HG02678 (cell line): ENCODE data around the gene KIRREL3.

Experiments used
- ATAC-seq: cut with Tn5 transposase; IDR thresholded peaks from one replicate; pipeline ENCODE4 v1.9.1; 2021; ENCODE audit warnings: mild to moderate bottlenecking, moderate library complexity; ENCODE audit not compliant: unreplicated experiment

The KIRREL3 gene

GRCh38 chr11:126460417-126461095, 540.0 kb downstream of the KIRREL3 start:
- no peak for ATAC-seq

GRCh38 chr11:126459691-126460281, 540.8 kb downstream of the KIRREL3 start:
- ATAC-seq = no peak

DNA sequence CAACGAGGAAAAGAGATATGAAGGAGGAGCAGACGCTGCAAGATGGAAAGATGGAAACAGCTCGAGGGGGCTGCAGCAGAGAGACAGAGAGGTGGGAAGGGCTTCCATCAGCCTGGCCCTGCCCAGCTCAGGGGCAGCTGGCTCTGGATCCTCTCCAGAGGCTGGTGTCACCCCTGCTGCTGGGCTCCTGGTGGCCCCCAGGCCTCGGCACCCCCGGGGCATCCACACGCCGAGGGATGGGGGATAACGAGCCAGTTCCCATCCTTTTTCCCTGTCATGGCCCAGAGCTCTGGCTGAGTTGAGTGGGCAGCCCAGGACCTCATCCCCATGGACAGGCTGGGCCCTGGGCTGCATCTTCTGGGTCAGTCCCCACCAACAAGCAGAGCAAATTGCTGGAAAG, 542.8 kb downstream of the KIRREL3 start:
- ATAC-seq = no peak

GRCh38 chr11:126456783-126457542, 543.6 kb downstream of the KIRREL3 start:
- ATAC-seq = no peak

GRCh38 chr11:126456089-126456488, 544.5 kb downstream of the KIRREL3 start:
- ATAC-seq = no peak

GRCh38 chr11:126452241-126453101, 548.1 kb downstream of the KIRREL3 start:
- ATAC-seq = no peak

GRCh38 chr11:126451211-126451802, 549.3 kb downstream of the KIRREL3 start:
- no peak for ATAC-seq

DNA sequence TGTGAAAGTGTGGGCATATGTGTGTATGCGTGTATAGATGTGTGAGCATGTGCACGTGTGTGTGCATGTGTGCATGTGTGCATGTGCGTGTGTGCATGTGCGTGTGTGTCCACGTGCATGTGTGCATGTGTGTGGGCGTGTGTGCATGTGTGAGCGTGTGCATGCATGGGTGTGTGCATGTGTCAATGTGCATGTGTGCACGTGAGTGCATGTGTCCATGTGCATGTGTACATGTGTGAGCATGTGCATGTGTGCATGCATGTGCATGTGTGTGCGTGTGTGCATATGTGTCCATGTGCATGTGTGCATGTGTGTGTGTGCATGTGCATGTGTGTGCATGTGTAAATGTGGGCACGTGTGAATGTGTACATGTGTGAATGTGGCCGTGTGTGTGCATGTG, 549.8 kb downstream of the KIRREL3 start:
- no peak for ATAC-seq

GRCh38 chr11:126450198-126450597, 550.4 kb downstream of the KIRREL3 start:
- ATAC-seq = no peak

DNA sequence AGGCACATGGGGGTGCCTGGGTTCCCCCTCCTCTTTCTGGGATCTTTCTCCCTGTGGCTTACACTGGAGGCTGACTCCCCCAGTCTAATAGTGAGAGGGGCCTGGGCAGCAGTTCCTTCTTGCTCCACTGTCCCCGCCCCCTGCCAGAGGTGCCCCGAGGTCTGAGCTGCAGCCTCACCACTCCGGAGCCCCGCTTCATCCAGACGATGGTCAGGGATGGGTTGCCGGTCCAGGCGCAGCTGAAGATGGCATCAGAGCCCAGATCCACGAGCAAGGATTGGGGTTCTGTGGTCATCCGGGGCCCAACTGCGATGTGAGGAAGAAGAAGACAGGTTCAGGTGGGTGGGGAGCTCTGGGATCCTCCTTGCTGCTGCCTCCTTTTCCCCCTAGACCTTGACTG, 554.0 kb downstream of the KIRREL3 start:
- no peak for ATAC-seq

DNA sequence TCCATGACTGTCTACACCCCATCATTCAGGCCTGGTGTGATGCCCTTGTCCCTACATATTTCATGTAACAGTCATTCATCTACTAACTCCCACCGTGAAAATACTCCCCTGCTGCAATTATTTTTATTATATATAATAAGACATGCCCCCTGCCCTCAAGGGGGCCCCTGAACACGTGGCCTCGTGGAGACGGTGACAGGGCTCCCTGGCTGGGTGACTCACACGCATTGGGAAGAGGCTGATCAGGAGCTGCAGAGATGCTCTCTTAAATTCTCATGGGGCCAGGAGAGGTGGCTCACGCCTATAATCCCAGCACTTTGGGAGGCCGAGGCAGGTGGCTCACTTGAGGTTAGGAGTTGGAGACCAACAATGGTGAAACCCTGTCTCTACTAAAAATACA, 556.5 kb downstream of the KIRREL3 start:
- ATAC-seq = no peak

DNA sequence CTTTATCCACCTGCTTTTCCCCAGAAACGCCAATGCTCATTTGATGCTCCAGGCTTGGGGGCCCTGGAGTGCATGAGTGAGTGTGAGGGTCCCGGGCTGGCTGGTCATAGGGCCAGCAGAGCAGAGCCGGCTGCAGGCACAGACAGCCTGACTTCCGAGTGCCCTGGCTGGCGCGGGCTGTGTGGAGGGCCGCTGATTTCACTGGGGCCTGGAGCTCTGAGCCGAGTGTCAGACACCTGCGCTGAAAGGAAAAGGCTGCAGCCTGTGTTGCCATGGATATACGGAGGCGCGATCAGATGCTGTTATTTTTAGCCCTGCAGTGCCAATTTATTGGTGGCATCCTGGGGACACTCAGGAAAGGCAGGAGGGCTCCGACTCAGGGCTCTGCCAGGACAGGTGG, 557.5 kb downstream of the KIRREL3 start:
- ATAC-seq = no peak

- ATAC-seq = peak; percentile 75
Observed at GRCh38 chr11:126440792-126441514, 559.6 kb downstream of the KIRREL3 start.

DNA sequence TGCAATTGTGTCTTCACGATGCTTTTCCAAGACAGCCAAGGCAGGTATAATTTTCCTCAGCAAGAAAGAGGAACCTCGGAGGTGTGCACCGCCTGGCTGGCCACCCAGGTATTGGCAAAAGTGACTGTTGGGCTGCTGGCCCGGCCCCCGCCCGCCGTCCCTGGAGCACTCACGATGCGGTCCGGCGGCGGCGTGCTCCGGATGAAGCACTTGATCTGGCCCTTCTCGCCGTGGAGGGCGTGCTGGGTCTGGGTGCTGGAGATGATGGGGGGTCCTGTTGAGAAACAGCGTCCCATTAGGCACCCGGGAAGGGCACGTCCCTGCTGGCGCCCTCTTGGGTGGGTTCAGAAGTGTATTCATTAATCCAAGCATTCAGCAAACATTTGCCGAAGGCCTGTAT, 560.3 kb downstream of the KIRREL3 start:
- ATAC-seq = no peak

DNA sequence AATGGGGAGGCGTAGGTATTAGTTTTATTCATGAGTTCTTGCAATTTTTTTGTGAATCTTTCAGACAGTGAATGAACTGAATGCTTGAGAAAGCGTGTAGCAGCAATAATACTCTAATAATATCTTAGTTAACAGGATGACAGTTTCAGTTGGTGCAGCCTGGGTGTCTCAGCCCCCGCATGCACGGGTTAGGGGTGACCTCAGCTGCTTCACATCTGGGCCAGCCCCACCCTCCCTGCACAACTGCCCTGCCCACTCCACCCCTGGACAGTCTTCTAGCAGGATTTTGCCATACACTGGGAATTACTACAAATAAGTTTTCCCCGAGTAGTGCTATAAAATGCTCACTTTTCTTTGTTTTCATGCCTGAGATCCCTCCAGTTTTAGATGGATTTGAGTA, 561.9 kb downstream of the KIRREL3 start:
- ATAC-seq = no peak

GRCh38 chr11:126438272-126438671, 562.3 kb downstream of the KIRREL3 start:
- ATAC-seq = no peak

- ATAC-seq = no peak
Observed at GRCh38 chr11:126437731-126438130, 562.8 kb downstream of the KIRREL3 start.

GRCh38 chr11:126436209-126436755, 564.3 kb downstream of the KIRREL3 start:
- no peak for ATAC-seq

GRCh38 chr11:126434950-126435335, 565.6 kb downstream of the KIRREL3 start:
- ATAC-seq = no peak
